ENCODE measurements around the gene EHD2.
"Not testable (repeated sequence)": the region's sequence is repeated elsewhere in the genome, so short reads cannot be mapped to it uniquely, and the experiment has no call there.

Gene EHD2

DNA sequence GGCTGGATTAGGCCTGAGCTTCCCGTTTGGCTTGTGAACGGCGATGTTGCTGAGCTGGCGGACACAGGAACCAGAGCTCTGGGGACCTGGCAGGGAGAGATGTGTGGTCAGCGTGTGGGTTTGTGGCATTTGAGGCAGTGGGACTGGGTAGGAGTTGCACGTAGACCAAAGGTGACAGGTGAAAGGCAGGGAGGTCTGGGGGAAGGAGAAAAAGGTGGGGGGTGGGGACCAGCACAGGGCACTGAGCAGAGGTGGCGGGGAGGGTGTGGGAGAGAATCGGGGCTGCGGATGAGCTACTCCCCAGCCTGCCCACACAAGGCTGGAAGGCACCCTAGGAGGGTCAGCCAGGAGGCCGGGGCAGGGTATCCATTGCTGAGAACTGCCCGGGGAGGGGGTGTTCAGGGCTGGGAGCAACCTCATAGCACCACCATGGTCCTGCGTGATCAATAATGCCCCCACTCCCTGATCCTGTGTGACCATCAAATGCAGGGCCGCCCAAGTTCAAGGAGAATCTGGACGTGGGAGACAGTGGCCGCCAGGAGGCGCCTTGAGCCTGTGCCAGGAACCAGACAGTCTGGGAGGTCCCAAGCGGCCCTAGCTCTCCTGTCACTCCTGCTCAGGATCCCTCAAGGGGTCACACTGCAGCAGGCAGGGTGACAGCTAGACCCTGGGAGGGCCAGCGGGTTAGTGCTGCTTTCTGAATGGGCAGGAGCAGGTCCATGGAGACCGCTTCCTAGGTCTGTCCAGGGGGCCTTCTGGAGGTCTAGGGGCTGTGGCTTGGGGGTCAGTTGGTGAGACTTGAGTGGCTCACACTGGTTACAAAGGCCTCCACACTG lies 52.5 kb downstream of the EHD2 start:
- in situ Hi-C loops (cut with MboI; ENCODE audit: low sequenced_read_pairs) = no loop called here

DNA sequence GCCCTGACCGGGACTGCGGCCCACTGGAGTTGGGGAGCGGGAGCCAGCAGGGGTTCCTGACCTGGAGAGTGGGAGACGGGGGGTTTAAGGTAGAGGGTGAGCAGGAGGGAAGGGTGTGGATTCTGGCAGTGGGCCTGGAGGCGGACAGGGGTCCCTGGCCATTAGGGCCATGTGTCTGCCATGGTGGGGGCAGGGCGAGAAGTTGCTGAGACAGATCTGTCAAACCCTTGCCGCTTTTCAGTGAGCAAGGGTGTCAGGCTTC lies 53.1 kb downstream of the EHD2 start:
- in situ Hi-C loops (cut with MboI; ENCODE audit: low sequenced_read_pairs) = no loop called here

DNA sequence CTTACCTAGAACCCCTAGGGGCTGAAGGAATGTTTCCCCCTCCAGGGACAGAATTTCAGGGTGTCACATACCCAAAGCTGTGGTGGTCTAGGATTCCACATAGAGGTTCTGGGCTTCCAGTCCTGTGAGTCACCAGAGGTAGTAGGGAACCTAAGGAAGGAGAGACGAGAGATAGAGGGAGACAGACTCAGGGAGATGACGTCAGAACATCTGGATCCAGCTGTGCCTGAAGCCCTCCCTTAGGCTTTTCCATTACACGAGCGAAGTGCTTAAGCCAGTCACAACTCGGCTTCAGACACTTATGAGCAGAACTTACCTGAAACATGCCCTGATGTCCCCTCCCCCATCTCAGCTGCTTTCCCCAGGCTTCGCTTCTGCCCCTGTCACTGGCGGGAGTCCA lies 53.4 kb downstream of the EHD2 start:
- in situ Hi-C loops (cut with MboI; ENCODE audit: low sequenced_read_pairs) = no loop called here

DNA sequence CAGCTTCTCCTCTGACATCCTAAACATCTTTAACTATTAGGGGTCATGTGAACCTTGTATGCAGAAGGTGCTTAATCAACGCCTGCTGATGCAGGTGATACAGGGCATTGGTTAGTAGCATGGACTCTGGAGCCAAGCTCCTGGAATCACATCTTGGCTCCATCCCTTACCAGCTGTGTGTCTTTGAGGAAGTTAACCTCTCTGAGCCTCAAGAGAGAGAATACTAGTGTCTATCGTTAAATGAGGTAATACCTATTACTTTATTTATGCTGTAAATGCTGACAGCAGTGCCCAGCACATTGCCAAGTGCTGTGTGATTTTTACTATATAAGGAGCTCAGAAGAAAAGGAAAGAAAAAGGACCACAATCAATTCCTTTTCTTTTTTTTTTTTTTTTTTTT lies 54.1 kb downstream of the EHD2 start:
- in situ Hi-C loops (cut with MboI; ENCODE audit: low sequenced_read_pairs) = no loop called here

DNA sequence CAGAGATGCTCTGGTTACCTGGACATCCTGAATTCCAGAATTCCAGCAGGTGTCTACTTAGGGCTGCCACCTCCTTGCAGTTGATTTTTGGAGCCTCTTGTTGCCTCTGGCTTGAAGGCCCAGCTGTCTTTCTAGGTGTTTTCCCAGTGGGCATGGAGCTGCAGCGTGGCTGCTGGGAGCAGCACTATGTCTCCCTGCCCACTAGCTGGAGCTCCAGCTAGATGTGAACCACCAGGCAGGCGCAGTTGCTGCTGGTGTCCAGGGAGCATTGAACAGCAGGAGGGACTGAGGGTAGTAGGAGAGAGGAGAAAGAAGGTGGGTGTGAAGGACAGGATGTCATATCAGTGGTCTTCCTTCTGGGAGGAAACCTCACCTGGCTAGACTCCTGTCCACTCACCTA lies 55.4 kb downstream of the EHD2 start:
- in situ Hi-C loops (cut with MboI; ENCODE audit: low sequenced_read_pairs) = no loop called here

DNA sequence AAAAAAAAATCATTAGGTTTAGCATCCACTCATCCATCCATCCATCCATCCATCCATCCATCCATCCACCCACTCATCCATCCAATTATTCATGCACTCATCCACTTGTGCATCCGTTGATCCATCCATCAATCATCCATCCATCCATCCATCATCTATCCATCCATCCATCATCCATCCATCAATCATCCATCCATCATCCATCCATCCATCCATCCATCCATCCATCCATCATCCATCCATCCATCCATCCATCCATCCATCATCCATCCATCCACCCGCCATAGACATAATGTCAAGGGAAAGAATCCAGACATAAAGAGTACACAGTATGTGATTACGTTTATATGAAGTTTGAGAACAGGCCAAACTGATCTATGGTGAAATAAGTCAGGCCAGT lies 56.3 kb downstream of the EHD2 start:
- in situ Hi-C loops (cut with MboI; ENCODE audit: low sequenced_read_pairs) = no loop called here

DNA sequence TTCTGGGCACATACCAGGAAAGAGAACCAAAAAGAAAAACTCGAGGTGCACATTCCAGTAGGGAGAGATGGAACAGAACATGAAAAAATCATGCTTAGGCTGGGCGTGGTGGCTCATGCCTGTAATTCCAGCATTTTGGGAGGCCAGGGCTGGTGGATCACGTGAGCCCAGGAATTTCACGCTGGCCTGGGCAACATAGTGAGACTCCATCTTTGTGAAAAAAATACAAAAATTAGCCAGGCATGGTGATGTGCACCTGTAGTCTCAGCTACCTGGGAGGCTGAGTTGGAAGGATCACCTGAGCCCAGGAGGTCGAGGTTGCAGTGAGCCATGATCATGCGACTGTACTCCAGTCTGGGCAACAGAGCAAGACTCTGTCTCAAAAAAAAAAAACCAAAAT lies 58.1 kb downstream of the EHD2 start:
- in situ Hi-C loops (cut with MboI; ENCODE audit: low sequenced_read_pairs) = not testable (repeated sequence)

DNA sequence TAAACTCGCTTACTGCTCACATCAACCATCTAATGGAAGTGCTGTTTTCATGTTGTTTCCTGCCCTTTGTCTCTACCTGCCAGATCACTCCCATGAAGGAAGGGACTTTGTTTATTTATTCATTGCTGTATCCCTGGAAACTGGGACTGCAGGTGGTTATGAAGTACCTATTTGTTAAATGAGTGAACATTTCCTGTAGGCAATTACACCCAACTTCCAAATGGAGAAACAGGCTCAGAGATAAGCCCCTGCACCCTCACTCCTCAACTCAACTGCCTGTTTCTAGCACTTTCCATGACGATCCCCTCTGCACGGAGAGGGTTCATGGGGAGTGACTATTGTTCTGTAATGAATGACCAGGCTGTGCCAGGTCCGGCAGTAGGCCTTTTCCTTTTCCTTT lies 63.3 kb downstream of the EHD2 start:
- in situ Hi-C loops (cut with MboI; ENCODE audit: low sequenced_read_pairs) = no loop called here

DNA sequence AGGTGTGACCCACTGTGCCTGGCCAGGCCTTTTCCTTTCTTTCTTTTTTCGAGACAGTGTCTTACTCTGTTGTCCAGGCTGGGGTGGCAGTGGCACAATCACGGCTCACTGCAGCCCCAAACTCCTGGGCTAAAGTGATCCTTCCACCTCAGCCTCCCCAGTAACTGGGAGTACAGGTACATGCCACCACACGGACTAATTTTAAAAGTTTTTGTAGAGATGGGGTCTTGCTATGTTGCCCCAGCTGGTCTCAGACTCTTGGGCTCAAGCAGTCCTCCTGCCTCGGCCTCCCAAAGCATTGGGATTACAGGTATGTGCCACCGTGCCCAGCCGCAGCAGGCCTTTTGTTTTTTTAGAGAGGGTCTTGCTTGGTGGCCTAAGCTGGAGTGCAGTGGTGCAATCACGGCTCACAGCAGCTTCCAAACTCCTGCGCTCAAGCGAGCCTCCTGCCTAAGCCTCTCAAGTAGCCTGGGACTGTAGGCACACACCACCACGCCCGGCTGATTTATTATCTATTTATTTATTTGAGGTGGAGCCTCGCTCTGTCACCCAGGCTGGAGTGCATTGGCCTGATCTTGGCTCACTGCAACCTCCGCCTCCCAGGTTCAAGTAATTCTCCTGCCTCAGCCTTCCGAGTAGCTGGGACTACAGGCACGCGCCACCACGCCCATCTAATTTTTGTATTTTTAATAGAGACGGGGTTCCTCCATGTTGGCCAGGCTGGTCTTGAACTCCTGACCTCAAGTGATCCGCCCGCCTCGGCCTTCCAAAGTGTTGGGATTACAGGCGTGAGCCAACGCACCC lies 64.2 kb downstream of the EHD2 start:
- in situ Hi-C loops (cut with MboI; ENCODE audit: low sequenced_read_pairs) = not testable (repeated sequence)

DNA sequence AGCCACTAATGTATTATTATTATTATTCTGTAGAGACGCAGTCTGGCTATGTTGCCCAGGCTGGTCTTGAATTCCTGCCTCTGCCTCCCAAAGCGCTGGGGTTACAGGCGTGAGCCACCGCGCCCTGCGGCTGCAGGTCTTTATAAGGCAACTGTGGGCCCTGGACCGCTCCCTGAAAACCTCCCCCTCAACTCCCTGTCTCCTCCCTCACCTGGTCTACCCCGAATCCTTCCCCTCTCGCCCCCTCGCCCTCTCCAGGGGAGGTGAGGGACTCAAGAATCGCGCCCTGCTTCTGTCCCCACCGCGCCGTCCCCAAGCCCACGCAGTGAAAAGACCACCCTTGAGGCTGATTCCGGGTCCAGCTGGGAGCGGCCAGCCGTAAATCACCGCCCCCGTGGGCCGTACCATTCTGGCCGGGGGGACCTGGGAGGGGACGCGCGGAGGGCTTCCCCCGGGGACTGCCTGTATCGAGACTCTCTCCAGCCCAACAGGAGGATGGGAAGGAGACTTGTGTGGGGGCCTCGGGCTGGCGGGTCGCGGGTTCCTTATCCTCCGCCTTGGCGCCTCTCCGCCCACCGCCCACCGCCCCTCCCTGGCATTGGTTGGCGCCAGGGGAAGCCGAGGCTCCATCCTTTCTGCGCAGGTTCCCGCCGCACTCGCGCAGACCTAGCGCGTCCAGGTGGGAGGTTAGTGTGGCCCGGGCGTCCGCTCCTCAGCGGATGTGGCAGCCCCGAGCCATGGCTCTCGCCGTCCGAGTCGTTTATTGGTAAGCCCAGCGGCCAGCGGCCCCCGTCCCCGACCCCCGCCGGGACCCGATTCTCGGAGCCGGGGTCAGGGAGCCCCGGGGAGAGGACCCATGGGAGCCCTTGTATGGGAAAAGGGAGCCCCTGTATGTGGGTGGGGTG lies 65.1 kb downstream of the EHD2 start, which contains the start of gene SELENOW:
Gene SELENOW (plus strand): TSS at position 655 of the 905 bp plus-strand sequence. CDS start 83 bp downstream, at position 738.
- in situ Hi-C loops (cut with MboI; ENCODE audit: low sequenced_read_pairs) = no loop called here

DNA sequence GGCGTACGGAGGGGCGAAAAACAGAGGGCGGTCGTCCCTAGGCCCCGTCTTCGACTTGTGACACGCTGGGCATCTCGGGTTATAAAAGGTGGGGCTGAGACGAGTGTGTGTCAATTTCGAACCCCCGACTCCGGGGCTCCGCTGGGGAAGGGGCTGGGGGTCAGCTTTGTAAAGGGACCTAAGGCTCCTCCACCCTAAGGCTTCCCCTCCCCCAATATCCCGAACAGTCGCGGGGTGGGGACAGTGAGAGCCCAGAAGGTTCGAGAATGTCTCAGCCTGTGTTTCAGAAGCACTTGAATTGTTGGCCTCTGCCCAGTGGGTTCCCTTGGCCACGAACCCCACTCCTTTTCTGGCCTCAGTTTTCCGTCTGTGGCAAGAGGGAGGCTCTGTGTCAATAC lies 65.7 kb downstream of the EHD2 start:
- in situ Hi-C loops (cut with MboI; ENCODE audit: low sequenced_read_pairs) = no loop called here

DNA sequence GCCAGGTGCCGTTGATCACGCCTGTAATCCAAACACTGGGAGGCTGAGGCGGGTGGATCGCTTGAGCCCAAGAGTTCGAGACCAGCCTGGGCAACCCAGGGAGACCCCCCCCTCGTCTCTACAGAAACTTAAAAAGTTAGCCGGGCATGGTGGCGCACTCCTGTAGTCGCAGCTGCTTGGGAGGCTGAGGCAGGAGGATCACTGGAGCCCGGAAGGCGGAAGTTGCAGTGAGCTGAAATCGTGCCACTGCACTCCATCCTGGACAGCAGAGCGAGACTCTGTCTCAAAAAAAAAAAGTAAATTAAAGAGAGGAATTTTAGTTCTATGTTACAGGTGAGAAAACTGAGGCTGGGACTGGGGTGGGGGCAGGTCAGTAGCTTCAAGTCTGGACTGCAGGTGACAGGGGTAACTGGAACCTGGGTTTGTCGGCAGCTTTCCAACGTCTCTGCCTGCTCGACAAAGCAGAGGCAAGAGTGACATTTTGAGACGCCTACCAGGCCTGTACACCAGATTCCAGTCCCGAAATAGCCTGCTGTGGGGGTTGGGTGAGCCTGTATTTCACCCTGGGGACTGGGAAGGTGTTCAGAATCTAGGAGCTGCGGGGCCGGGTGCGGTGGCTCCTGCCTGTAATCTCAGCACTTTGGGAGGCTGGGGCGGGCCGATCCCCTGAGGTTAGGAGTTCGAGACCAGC lies 66.4 kb downstream of the EHD2 start:
- in situ Hi-C loops (cut with MboI; ENCODE audit: low sequenced_read_pairs) = no loop called here

DNA sequence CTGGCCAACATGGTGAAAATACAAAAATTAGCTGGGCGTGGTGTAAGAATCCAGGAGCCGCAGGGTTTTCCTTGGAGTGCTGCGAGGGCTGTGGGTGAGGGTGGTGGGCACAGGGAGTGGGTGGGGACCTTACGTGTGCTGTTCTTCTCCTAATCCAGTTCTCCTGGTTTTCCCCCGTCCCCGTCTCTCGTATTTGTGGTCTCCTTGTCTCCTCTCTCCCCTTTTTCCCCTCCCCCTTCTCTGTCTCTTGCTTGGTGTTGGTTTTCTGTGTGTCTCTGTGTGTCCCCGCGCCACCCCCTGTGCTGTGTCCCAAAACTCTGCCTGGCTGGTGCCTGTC lies 67.0 kb downstream of the EHD2 start:
- in situ Hi-C loops (cut with MboI; ENCODE audit: low sequenced_read_pairs) = no loop called here

DNA sequence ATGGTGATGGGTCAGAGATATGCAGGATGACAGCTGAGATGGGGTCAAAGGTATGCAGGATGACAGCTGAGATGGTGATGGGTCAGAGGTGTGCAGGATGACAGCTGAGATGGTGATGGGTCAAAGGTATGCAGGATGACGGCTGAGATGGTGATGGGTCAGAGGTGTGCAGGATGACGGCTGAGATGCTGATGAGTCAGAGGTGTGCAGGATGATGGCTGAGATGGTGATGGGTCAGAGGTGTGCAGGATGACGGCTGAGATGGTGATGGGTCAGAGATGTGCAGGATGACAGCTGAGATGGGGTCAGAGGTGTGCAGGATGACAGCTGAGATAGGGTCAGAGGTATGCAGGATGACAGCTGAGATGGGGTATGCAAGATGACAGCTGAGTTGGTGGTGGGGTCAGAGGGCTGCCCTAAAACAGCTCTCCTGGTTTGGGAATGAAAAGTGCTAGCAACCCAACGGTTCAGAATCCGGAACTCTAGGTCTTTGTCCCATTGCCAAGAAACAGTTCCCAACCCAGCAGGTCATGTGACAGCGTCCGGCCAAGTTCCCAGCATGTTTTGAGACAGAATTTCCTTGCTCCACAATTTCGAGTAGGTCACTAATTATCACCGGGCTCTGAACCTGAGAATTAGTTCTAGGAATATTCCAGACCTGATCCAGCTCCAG lies 68.5 kb downstream of the EHD2 start:
- in situ Hi-C loops (cut with MboI; ENCODE audit: low sequenced_read_pairs) = no loop called here

DNA sequence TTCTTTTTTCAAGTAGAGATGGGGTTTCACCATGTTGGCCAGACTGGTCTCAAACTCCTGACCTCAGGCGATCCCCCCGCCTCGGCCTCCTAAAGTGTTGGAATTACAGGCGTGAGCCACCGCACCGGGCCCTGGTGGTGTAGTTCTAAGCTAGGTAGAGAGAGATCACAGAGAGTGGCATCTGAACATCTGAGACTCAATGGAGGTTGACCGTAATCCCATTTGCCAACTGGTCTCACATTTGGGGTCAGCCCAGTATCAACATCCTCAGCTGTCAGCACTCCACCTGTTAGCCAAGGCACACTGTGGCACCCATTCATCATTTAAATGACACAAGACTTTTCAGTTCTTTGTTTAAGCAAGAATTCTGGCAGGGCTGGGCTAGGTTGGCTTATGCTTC lies 73.3 kb downstream of the EHD2 start:
- in situ Hi-C loops (cut with MboI; ENCODE audit: low sequenced_read_pairs) = no loop called here

DNA sequence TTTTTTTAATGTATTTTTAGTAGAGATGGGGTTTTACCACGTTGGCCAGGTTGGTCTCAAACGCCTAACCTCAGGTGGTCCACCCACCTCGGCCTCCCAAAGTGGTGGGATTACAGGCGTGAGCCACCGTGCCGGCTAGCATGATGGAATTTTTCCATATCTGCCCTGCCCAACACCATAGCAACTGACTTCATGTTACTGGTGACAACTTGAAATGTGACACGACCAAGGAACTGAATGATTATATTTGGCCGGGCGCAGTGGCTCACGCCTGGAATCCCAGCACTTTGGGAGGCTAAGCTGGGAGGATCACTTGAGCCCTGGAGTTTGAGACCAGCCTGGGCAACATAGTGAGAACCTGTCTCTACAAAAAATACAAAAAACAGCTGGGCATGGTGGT lies 74.1 kb downstream of the EHD2 start:
- in situ Hi-C loops (cut with MboI; ENCODE audit: low sequenced_read_pairs) = not testable (repeated sequence)

DNA sequence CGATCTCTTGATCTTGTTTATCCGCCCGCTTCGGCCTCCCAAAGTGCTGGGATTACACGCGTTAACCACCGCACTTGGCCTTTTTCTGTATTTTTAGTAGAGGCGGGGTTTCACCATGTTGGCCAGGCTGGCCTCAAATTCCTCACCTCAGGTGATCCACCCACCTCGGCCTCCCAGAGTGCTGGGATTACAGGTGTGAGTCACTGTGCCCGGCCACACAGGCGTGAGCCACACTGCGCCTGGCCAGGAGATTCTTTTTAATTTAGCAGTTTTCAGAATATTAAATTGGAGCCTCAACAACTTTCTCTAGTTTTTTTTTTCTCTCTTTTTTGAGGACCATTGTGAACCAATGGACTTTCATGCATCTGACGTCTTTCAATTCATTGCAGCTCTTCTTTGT lies 76.6 kb downstream of the EHD2 start:
- in situ Hi-C loops (cut with MboI; ENCODE audit: low sequenced_read_pairs) = not testable (repeated sequence)

DNA sequence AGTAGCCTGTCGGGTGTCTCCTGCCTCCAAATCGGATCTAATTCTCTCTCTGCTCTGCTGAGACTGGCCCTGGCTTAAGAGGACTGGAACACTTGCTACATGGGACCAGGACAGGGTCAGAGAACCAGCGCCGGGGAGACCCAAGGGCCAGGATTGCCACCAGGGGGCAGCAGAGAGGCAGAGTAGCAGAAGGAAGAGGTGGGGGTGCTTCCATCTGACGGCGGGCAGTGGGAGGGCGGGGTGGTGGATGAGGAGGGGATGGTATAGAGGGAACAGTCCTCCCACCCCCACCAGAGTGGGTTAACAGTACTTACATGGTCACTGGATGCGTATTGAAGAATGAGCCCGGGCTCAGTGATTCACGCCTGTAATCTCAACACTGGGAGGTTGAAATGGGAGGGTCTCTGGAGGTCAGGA lies 77.2 kb downstream of the EHD2 start:
- in situ Hi-C loops (cut with MboI; ENCODE audit: low sequenced_read_pairs) = no loop called here

DNA sequence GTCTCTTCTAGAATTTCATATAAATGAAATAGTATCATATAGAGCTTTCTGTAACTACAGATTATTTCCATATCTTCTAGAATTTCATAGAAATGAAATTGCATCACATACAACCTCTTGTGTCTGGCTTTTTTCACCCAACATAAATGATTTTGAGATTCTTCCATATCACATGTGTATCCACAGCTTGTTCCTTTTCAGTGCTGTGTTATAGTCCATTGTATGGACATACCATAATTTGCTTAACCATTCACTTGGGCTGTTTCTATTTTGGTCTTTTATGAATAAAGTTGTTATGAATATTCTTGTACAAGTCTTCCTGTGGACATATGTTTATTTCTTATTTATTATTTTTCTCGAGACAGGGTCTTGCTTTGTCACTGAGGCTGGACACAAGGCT lies 79.4 kb downstream of the EHD2 start:
- in situ Hi-C loops (cut with MboI; ENCODE audit: low sequenced_read_pairs) = no loop called here

Measured in hTERT RPE-1 (cell line).